AG09309 (cell line): ENCODE results near the gene SMURF1.

Experiments used
- DNase-seq: peaks from one replicate; pipeline ENCODE4 v3.0.0-alpha.2; 2010; ENCODE audit warnings: low read depth
- H3K4me3 ChIP-seq: 2 replicates; pipeline ENCODE4 v1.5.1; 2011; ENCODE audit warnings: mild to moderate bottlenecking, low read depth, low read length, moderate library complexity; ENCODE audit not compliant: control insufficient read depth
- CTCF ChIP-seq: IDR thresholded peaks from 2 replicates; pipeline ENCODE4 v1.5.1; 2011; ENCODE audit warnings: mild to moderate bottlenecking, low read depth, low read length, inconsistent platforms; ENCODE audit not compliant: insufficient read depth, control insufficient read depth; ENCODE audit errors: missing control alignments

The SMURF1 gene

GRCh38 chr7:99019523-99020412 is 124.1 kb downstream of the SMURF1 start:
- H3K4me3 ChIP-seq, result no peak overlapping the region
- no peak for DNase-seq
- TF ChIP-seq CTCF, result no peak

- TF ChIP-seq CTCF, result no peak
- no peak for DNase-seq
- no peak overlapping the region for H3K4me3 ChIP-seq
Observed at GRCh38 chr7:99016196-99016595, 127.7 kb downstream of the SMURF1 start.

- H3K4me3 ChIP-seq, result no peak overlapping the region
- TF ChIP-seq CTCF, result no peak
- DNase-seq, result no peak
Observed at GRCh38 chr7:99014113-99014985, 129.6 kb downstream of the SMURF1 start.

- DNase-seq, result no peak
- no peak for TF ChIP-seq CTCF
Observed at GRCh38 chr7:99013266-99014112, 130.4 kb downstream of the SMURF1 start.

GRCh38 chr7:99012722-99013121 is 131.2 kb downstream of the SMURF1 start:
- DNase-seq, result no peak
- TF ChIP-seq CTCF, result no peak
- H3K4me3 ChIP-seq, result no peak overlapping the region

More at GRCh38 chr7:99013266-99014112, 130.4 kb downstream of the SMURF1 start:
- no peak overlapping the region for H3K4me3 ChIP-seq
